HK-2 (cell line): ENCODE data around the gene EDRF1.

Experiments used
- DNase-seq: peaks from one replicate; pipeline ENCODE4 v3.0.0-alpha.2; 2018; ENCODE audit not compliant: unreplicated experiment

The EDRF1 gene

GRCh38 chr10:125792342-125793300 lies 73.1 kb downstream of the EDRF1 start:
- no peak for DNase-seq

GRCh38 chr10:125795128-125795527 lies 75.6 kb downstream of the EDRF1 start:
- DNase-seq = no peak

DNA sequence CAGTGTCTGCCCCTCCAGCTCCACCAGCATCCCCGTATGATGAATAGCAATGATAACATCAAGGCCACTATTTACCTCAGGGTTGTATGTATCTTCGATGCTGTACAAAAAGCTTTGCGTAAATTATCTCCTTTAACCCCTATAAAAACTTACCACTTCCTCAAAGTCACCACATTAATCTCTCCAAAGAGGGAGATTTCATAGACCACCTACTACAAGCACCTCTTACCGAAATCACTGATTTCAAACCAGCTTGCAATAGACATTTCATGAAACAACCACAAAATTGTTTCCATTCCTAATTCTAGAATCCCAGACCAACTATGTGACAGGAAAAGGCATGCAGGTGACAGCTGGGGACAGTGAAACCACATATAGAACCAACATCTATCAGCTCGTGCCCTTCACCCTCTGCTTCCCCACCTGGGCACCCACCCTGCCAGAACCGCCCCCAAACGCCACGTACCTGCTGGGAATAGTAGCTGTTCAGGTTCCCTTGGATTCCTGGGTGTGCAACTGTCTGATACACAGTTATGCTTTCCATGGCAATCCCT lies 76.2 kb downstream of the EDRF1 start:
- no peak for DNase-seq

GRCh38 chr10:125797424-125797823 lies 77.9 kb downstream of the EDRF1 start:
- no peak for DNase-seq

- peak; percentile 46 for DNase-seq
Measured at GRCh38 chr10:125797994-125798662, 78.6 kb downstream of the EDRF1 start.

DNA sequence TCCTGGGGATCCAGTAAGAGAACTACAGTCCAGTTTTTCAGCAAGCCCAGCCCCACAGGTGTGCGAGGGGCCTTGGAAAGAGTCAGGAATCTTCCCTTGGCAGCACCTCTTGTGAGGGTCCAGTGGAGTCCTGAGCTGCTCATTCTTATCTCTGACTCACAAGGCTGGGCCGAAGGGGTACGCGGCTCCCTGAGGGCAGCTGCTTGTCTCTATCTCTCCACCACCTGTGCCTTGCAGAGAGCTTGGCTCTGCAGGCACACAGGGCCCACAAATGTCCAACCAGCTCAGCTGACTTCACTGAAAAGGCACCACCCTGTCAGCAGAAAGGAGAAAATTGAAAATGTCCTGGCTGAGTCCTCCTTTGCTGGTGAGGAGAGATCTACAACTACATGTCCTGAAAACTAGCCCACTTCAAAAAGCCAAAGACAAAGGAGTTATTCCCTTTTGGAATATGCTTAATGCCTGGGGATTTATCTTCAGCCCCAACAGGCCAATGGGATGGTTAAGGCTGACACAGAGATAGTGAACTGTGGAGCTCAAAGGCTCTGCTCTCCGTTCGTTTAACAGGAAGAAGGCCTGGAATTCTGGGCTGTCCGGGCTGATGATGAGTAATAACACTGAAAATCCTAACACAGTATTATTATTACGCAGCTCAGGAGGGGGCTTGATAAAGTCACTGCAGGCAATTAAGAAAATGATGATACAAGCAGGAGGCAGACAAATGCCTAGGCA lies 80.1 kb downstream of the EDRF1 start:
- no peak for DNase-seq

GRCh38 chr10:125801574-125801973 lies 82.1 kb downstream of the EDRF1 start:
- DNase-seq = no peak

DNA sequence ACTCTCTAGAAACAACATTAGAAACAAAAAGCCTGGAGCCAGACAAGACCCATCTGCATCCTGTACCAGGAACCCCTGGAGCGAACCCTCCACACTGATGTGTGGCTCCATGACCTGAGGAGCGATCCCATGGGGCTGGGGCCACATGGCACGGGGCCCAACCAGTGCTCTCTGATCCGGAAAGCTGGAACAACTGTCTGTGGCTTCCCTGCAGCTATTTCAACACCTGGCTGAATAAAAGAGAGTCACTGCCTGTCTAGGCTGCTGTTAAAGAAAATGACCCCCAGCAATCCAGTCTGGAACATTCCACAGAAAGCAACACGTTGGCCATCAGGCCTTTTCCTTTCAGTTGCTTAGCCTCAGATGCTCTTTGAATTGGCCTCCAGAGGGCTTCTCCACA lies 82.6 kb downstream of the EDRF1 start:
- DNase-seq = peak; percentile 48

DNA sequence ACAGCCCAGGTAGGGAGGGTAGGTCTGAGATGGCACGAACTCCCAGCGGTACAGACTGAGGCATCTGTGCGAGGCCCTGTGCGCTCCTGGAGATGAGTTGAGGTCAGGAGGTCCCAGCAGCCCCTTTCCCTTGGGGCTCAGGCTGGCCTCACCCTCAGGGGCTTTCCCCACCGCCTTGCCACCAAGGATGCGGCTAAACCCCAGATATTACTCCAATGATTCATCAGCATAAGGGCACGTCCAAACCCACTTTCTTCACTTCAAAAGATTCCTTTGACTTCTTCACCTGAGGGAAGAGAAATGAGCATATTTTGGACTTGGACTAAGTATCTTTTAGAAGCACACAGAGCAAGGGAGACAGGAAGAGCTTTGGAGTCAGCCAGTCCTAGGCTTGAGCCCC lies 83.2 kb downstream of the EDRF1 start:
- peak; percentile 69 for DNase-seq

- DNase-seq = no peak
Measured at GRCh38 chr10:125808047-125808446, 88.5 kb downstream of the EDRF1 start.

DNA sequence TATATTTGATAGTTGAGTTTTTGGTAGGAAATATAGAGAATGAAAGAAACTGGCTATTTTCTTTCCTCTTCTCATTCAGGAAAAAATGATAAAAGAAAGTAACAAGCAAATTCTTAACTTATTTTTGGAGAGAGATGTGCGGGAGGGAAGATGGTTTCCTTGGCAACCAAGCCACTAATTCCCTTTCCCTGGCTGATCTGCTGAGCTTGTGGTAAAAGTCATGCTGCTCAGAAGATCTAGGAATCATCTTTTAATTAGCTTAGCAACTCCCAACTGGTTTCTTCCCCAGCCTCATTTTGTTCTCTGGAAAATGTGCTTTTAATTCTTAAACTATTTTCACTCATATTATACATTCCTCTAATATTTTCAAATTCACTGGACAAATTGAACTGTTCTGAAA lies 91.7 kb downstream of the EDRF1 start:
- DNase-seq = no peak

- no peak for DNase-seq
Measured at GRCh38 chr10:125812128-125812750, 92.7 kb downstream of the EDRF1 start.
